LNCaP clone FGC (cell line): ENCODE data around the gene MEIS2.

Experiments used
- DNase-seq: peaks from one replicate; pipeline ENCODE4 v3.0.0-alpha.2; 2011; ENCODE audit warnings: low read depth
- H3K4me3 ChIP-seq: 2 replicates; pipeline ENCODE4 v1.5.1; 2011; ENCODE audit warnings: mild to moderate bottlenecking, low read depth, low read length, control low read depth
- TF ChIP-seq, protein P1 (sequence below): IDR thresholded peaks from 2 replicates; pipeline ENCODE4 v1.5.1; 2012; ENCODE audit warnings: mild to moderate bottlenecking; ENCODE audit not compliant: control insufficient read depth, insufficient read depth; ENCODE audit errors: extremely low read depth

MEIS2 gene

DNA sequence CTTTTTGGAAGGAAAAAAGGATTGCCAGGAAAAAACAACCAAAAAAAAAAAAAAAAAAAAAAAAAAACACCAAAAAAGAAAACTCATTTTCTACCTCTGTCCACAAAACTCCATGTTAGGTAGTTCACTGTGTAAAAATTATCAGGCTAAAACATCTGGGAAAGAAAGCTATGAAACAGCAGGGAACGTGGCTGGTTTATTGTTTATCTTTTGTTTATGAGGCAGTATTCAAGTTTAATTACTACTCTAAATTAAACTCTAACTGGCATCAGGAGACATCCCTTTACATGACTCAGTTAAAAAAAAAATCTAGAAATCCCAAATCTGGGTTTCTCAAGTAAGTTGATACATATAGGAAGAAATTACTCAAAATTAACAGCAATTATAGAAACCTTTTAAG lies 21.8 kb downstream of the MEIS2 start:
- H3K4me3 ChIP-seq = no peak overlapping the region
- DNase-seq = peak; percentile 75
- TF ChIP-seq, protein P1, sequence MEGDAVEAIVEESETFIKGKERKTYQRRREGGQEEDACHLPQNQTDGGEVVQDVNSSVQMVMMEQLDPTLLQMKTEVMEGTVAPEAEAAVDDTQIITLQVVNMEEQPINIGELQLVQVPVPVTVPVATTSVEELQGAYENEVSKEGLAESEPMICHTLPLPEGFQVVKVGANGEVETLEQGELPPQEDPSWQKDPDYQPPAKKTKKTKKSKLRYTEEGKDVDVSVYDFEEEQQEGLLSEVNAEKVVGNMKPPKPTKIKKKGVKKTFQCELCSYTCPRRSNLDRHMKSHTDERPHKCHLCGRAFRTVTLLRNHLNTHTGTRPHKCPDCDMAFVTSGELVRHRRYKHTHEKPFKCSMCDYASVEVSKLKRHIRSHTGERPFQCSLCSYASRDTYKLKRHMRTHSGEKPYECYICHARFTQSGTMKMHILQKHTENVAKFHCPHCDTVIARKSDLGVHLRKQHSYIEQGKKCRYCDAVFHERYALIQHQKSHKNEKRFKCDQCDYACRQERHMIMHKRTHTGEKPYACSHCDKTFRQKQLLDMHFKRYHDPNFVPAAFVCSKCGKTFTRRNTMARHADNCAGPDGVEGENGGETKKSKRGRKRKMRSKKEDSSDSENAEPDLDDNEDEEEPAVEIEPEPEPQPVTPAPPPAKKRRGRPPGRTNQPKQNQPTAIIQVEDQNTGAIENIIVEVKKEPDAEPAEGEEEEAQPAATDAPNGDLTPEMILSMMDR = no peak

DNA sequence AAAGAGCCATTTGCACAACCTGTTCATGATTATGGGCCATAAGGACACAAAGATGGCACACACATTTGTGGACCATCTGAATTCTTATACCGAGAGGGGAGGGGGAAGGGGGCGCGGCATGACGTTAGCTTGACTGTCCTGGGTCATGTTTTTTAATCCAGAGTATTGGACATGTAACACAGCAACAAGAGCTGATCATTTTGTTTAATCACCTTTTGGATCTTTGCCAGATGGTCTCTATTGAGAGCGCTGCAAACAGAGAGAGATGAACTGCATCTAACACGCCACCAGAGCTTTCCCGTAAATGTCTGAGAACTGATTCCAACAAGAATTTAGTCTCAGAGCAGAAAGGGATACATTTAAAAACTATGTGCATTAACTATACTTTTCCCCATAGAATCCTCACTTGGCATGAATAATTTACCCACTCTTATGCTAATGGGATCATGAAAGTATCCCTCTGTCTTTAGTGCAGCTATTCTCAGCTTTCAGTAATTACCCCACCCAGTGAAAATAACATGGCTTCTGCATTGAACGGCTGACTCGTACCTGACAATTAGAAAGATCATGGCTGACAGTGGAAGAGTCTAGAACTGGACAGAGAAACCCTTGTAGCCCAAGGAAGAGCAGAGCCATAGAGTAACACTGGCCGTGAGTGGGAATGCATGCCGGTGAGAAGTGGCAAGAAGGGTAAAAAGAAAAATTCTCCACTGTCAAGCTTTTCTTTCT lies 22.6 kb downstream of the MEIS2 start:
- no peak for DNase-seq
- TF ChIP-seq, protein P1 = no peak
- no peak overlapping the region for H3K4me3 ChIP-seq

DNA sequence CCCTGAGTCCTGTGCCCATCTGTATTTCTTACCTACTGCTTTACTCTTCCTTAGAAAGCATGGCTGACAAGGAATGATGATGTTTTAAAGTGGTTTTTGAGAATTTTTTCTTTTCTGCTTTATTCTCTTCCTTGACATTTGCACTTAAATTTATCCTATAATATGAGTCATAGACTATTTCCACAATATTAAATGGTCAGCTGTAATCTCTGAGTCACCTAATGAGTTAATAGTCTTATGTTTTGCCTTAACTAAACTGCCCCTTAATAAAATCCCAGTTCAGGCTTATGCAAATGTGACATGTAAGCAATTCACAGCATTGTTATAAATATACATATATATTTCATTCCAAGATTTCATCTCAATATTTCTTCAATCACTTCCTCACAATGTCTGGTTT lies 23.8 kb downstream of the MEIS2 start:
- DNase-seq = no peak
- H3K4me3 ChIP-seq = no peak overlapping the region
- TF ChIP-seq, protein P1 = no peak

DNA sequence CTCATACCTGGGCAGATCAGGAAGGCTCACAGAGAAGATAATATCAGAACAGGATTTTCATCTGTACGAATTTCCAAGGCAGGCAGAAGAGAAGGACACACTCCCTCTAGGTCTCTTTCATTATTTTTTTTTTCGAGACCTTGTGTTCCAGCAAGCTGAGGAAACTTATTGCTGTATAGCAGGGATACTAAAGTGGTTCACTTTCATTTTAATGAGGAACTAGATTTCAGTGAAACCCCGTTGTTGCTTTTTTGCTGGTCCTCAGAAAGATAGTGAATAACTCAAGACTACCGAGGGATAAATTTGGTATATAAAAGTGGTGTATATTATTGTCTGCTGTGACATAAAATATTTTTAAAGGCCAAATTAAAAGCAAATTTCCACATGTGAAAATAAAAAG lies 24.6 kb downstream of the MEIS2 start:
- H3K4me3 ChIP-seq = no peak overlapping the region
- DNase-seq = no peak
- TF ChIP-seq, protein P1 = no peak

DNA sequence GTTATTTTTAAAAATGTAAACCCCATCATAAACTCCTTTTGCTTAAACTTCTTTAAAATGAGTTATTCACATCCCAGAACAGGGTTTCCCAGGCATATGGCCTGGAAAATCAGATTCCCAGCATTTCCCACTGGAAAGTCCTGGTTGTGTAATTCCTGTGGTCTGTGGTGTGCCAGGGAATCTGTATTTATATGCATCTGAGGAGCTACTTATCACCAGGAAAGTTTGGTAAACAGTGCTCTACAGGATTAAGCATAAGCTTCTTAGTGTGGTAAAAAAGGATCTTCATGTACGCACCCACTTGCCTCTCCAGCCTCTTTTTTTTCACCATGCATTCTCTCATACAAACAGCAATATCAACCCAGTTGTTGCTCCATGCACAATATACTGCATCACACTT lies 28.2 kb downstream of the MEIS2 start:
- TF ChIP-seq, protein P1 = no peak
- no peak for DNase-seq
- no peak overlapping the region for H3K4me3 ChIP-seq

DNA sequence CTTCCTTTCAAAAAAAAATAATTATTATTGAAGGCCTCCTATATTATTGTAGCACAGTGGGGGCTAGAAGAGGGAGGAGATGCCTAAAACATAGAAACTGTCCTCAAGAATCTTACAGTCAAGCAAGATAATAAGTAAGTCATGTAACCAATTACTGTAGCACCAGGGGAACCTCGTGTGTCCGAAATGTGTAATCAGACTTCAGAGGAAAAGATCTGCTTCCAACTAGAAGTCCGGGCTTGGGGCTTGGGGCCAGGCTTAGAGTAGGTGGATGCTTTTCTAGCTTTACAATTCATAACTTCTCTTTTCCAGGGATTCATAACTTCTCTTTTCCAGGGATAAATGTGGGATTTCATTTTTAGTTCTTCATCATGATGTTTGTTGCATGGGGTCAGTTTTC lies 29.2 kb downstream of the MEIS2 start:
- DNase-seq = no peak
- TF ChIP-seq, protein P1 = no peak
- no peak overlapping the region for H3K4me3 ChIP-seq

DNA sequence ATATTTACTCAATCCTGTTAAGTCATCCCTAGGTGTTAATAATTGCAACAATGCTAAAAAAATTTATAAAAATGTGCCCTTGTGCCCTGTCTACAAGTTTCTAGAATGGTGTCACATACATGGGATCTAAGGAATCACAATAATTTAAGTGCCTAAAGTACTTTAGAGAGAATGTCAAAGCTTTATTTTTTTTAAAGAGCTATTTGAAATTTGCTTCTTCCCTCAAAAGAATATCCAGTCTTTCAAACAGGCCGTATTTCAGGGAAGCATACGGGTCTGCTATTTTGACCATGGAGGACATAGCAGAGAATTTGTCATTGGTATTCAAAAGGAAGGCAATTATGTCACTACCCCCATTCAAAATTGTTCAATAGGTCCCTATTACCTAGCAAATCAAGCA lies 29.7 kb downstream of the MEIS2 start:
- TF ChIP-seq, protein P1 = no peak
- no peak for DNase-seq
- no peak overlapping the region for H3K4me3 ChIP-seq
